Measurements from ENCODE around the gene EP400.

The EP400 gene

GRCh38 chr12:131913666-131914065, 36.1 kb upstream of the EP400 start:
- no peak for DNase-seq

GRCh38 chr12:131914179-131914702, 35.5 kb upstream of the EP400 start:
- DNase-seq = no peak

- DNase-seq = no peak
Observed at GRCh38 chr12:131915000-131915689, 34.6 kb upstream of the EP400 start.

DNA sequence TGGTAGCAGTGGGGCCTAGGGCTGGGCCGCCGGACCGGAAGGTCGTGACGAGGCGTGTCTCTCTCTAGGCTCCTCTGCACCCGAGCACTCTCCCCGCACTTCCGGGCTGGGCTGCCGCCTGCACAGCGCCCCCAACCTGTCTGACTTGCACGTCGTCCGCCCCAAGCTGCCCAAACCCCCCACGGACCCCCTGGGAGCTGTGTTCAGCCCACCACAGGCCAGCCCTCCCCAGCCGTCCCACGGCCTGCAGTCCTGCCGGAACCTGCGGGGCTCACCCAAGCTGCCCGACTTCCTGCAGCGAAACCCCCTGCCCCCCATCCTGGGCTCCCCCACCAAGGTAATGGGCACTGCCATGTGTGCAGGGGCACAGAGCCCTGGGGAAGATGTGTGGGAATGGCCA, 33.9 kb upstream of the EP400 start:
- DNase-seq = no peak

- no peak for DNase-seq
Observed at GRCh38 chr12:131916306-131917138, 33.2 kb upstream of the EP400 start.

- no peak for DNase-seq
Observed at GRCh38 chr12:131917139-131917710, 32.5 kb upstream of the EP400 start.

GRCh38 chr12:131917711-131918306, 31.9 kb upstream of the EP400 start:
- no peak for DNase-seq

- DNase-seq = no peak
Observed at GRCh38 chr12:131918311-131919050, 31.3 kb upstream of the EP400 start.

DNA sequence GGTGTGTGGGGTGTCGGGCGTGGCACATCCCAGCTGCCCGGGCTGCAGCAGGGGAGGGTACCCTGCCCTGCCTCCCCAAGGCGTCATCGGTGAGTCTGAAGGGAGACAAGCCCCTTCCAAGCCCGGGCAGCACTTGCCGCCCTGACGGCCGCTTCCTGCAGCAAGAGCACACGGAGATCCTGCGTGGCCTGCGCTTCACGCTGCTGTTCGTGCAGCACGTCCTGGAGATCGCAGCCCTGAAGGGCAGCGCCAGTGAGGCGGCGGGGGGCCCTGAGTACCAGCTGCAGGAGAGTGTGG, 30.7 kb upstream of the EP400 start:
- no peak for DNase-seq

- DNase-seq = no peak
Observed at GRCh38 chr12:131919366-131920156, 30.2 kb upstream of the EP400 start.

DNA sequence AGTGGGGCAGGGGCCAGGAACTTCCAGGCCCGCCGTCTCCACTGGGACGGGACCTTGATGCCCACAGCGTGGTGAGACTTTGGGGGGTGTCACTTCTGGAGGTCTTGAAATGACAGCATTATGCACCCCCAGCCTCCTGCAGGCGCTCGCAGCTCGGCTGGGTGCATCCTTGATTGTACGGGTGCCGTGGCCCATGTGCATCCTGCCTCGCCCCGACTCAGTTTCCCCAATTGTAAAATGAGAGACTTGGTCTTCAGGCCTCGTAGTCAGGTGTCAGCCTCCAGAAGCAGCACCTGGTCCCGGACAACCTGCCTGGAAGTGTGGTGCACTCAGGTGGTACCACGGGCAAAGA, 29.6 kb upstream of the EP400 start:
- no peak for DNase-seq

GRCh38 chr12:131920902-131921840, 28.6 kb upstream of the EP400 start:
- DNase-seq = no peak

DNA sequence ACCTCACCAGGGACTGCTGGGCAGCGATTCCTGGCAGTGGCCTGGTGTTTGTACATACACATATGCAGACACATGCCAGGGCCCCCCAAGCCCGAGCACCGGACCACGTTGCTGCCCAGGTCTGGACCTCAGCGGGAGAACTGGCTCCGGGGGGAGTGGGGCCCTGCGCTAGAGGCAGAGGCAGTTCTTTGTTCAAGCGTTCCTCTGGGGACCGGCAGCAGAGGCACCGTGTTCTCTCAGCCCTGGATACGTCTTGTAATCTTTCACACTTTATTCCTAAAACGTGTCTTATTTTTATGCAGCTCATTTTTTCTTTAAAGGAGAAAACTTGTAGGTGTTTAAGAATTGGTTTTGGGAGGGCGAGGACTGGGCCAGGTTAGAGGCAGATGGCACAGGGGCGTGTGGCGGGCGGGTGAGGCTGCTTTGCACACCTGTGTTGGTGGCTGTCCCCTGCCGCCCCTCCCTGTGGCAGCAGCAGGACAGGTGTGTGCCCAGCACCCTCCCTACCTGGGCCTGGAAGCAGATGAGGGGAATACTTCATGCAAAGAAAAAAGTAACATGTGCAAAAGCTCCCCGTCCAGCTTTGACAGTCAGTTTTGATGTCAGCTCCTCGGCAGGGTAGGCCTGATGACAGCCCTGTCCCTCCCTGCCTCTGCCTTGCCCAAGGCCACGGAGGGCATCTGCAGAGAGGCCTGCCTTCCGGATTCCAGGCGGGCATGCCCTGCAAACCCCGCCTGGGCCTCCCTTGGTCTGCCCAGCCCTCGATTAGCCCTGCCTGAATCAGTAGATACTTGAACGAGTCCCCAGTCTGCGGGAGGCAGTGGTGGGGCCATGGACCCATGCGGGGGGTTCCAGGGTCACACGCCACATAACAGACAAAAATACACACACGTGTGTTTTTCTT, 27.6 kb upstream of the EP400 start:
- no peak for DNase-seq

GRCh38 chr12:131922772-131923171, 27.0 kb upstream of the EP400 start:
- DNase-seq = no peak

GRCh38 chr12:131923260-131923659, 26.5 kb upstream of the EP400 start:
- no peak for DNase-seq

DNA sequence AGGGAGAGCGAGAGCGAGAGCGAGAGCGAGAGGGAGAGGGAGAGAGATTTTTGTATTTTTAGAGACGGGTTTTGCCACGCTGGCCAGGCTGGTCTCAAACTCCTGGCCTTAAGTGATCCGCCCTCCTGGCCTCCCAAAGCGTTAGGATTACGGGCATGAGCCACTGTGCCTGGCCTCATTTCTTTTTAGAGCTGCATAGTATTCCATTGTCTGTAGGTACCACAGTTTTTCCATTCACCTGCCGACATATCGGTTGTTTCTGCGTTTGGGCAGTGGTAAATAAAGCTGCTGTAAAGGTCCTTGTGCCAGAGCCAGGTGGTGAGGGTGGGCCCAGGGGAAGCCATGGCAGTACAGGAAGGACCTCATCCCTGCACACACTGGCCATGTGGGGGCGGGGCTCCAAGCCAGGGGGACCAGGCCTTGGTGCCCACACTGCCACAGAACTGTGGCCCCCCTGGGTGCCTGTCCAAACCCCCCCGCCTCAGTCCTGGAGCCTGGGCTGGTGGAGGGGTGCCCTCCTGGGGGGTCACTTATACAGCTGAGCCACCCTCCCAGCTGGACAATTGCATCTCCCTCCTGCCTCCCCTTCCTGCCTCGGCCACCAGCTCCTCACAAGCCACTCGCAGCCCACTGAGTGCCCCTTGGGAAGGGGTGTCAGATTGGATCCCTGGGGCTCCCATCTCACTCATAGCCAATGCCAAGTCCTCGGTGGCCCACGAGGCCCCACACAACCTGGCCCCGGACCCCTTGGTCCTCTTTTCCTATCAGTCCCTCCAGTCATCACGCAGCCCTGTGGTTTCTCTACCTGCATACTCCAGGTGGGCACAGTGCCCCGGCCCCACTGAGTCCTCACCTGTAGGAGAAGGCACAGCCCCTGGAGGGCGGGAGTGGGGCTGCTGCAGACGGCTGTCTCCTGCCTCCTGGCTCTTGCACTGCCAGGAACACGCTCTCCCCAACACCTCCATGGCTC, 22.3 kb upstream of the EP400 start:
- no peak for DNase-seq

- no peak for DNase-seq
Observed at GRCh38 chr12:131928080-131928710, 21.5 kb upstream of the EP400 start.

Data from NCI-H1092 treated with DMSO at 0.1 percent for 48 hours (cell line).